HepG2 (cell line): Measurements from ENCODE around the gene TADA2B. TPM values are rescaled to one million over a fixed set of nuclear protein-coding genes. Genes with fewer than 3 reads are reported as not detected.

ENCODE experiments used
- CEBPG ChIP-seq: IDR thresholded peaks from 2 replicates; pipeline ENCODE4 v1.6.1; 2016
- FLYWCH1 ChIP-seq: sonication (generic); formaldehyde crosslinking; IDR thresholded peaks from 2 replicates; pipeline ENCODE4 v1.8.1; 2023; ENCODE audit warnings: mild to moderate bottlenecking, missing genetic modification reagents
- KDM3A ChIP-seq: IDR thresholded peaks from 2 replicates; pipeline ENCODE4 v1.6.1; 2018; ENCODE audit warnings: low read depth, missing compliant biosample characterization
- NAIF1 ChIP-seq: sonication (generic); formaldehyde crosslinking; IDR thresholded peaks from 2 replicates; pipeline ENCODE4 v1.5.0; 2020; ENCODE audit warnings: mild to moderate bottlenecking, missing genetic modification reagents, borderline replicate concordance
- ZFP1 ChIP-seq: IDR thresholded peaks from 2 replicates; pipeline ENCODE4 v1.6.1; 2016
- ZMYM3 ChIP-seq: sonication (generic); formaldehyde crosslinking; IDR thresholded peaks from 2 replicates; pipeline ENCODE4 v1.5.1; 2020; ENCODE audit warnings: mild to moderate bottlenecking, missing genetic modification reagents
- ZNF121 ChIP-seq: sonication (generic); formaldehyde crosslinking; IDR thresholded peaks from 2 replicates; pipeline ENCODE4 v1.5.0; 2020; ENCODE audit warnings: mild to moderate bottlenecking, missing genetic modification reagents
- ZNF460 ChIP-seq: sonication (generic); formaldehyde crosslinking; IDR thresholded peaks from 2 replicates; pipeline ENCODE4 v1.5.1; 2020; ENCODE audit warnings: missing genetic modification reagents, mild to moderate bottlenecking, borderline replicate concordance
- ZNF572 ChIP-seq: sonication (generic); formaldehyde crosslinking; IDR thresholded peaks from 2 replicates; pipeline ENCODE4 v1.5.1; 2020; ENCODE audit warnings: mild to moderate bottlenecking, missing genetic modification reagents
- polyA plus RNA-seq, 8 experiments: library from polyadenylated mRNA; depleted of rRNA in 3 of 8; stranded (reverse) in 7 of 8; unstranded in 1 of 8; fragments of >200 nt; fragmentation: Illumina TruSeq in 4 of 8; extraction: Trizol in 4 of 8; gene quantifications; 2 replicates each; pipeline versions ENCODE4 v1.2.1 to v1.2.3, GENCODE V29; 2011 to 2016; ENCODE audit warnings: low read depth in 4 of 8, missing spikeins in 1 of 8, mixed read lengths in 1 of 8; ENCODE audit not compliant: insufficient read depth in 1 of 8
- total RNA-seq, 5 experiments: library from RNA; depleted of rRNA; stranded (reverse); fragments of >200 nt; fragmentation: Illumina TruSeq; extraction: Trizol; gene quantifications; 2 replicates each; pipeline ENCODE4 v1.2.3, GENCODE V29; 2016; ENCODE audit warnings: low read depth in 1 of 5
- TF ChIP-seq, protein P1 (sequence below): sonication (generic); formaldehyde crosslinking; IDR thresholded peaks from 2 replicates; pipeline ENCODE4 v1.4.0; 2020; ENCODE audit warnings: missing genetic modification reagents, mild to moderate bottlenecking, borderline replicate concordance
- TF ChIP-seq, protein P2 (sequence below): IDR thresholded peaks from 2 replicates; pipeline ENCODE4 v1.6.1; 2016; ENCODE audit warnings: control low read depth
- TF ChIP-seq, protein P3 (sequence below): sonication (generic); formaldehyde crosslinking; IDR thresholded peaks from 2 replicates; pipeline ENCODE4 v1.5.1; 2020; ENCODE audit warnings: mild to moderate bottlenecking, missing genetic modification reagents, moderate library complexity
- TF ChIP-seq, protein P4 (sequence below): sonication (generic); formaldehyde crosslinking; IDR thresholded peaks from 2 replicates; pipeline ENCODE4 v1.5.1; 2020; ENCODE audit warnings: missing genetic modification reagents, mild to moderate bottlenecking, borderline replicate concordance
- TF ChIP-seq, protein P5 (sequence below): sonication (generic); formaldehyde crosslinking; IDR thresholded peaks from 2 replicates; pipeline ENCODE4 v1.5.0; 2020; ENCODE audit warnings: mild to moderate bottlenecking, missing genetic modification reagents

The TADA2B gene
- total and polyA plus RNA-seq, 2 of the 13 experiments (the other 11 are each of a cell fraction or from before 2014, with no cell fraction given), result 4.6 to 8.9 TPM

DNA sequence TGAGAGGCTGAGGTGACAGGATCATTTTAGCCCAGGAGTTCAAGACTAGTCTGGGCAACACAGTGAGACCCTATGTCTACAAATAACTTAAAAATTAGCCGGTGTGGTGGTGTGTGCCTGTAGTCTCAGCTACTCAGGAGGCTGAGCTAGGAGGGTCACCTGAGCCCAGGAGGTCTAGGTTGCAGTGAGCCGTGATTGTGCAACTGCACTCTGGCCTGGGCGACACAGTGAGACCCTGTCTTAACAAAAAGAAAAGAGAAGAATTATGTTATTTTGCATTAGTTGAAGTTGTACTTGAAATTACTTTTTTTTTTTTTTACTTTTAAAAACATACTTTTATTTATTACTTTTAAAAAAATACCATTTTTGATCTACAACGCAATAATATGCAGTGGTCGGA is 21.8 kb upstream of the TADA2B start (continued):
- TF ChIP-seq, protein P1, sequence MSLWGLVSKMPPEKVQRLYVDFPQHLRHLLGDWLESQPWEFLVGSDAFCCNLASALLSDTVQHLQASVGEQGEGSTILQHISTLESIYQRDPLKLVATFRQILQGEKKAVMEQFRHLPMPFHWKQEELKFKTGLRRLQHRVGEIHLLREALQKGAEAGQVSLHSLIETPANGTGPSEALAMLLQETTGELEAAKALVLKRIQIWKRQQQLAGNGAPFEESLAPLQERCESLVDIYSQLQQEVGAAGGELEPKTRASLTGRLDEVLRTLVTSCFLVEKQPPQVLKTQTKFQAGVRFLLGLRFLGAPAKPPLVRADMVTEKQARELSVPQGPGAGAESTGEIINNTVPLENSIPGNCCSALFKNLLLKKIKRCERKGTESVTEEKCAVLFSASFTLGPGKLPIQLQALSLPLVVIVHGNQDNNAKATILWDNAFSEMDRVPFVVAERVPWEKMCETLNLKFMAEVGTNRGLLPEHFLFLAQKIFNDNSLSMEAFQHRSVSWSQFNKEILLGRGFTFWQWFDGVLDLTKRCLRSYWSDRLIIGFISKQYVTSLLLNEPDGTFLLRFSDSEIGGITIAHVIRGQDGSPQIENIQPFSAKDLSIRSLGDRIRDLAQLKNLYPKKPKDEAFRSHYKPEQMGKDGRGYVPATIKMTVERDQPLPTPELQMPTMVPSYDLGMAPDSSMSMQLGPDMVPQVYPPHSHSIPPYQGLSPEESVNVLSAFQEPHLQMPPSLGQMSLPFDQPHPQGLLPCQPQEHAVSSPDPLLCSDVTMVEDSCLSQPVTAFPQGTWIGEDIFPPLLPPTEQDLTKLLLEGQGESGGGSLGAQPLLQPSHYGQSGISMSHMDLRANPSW (CRISPR knock-in tag), result no peak
- TF ChIP-seq ZNF460 (CRISPR knock-in tag) (peak; percentile 49; the same call in 1 of the 2 replicates), NAIF1 (CRISPR knock-in tag) (no peak), ZNF572 (CRISPR knock-in tag) (no peak), ZNF121 (CRISPR knock-in tag) (peak; percentile 94), KDM3A (no peak), ZMYM3 (CRISPR knock-in tag) (peak; percentile 15; the same call in 1 of the 2 replicates), ZFP1 (CRISPR knock-in tag) (no peak), CEBPG (CRISPR knock-in tag) (peak; percentile 58; the same call in 1 of the 2 replicates), FLYWCH1 (CRISPR knock-in tag) (no peak)
- TF ChIP-seq, protein P2, sequence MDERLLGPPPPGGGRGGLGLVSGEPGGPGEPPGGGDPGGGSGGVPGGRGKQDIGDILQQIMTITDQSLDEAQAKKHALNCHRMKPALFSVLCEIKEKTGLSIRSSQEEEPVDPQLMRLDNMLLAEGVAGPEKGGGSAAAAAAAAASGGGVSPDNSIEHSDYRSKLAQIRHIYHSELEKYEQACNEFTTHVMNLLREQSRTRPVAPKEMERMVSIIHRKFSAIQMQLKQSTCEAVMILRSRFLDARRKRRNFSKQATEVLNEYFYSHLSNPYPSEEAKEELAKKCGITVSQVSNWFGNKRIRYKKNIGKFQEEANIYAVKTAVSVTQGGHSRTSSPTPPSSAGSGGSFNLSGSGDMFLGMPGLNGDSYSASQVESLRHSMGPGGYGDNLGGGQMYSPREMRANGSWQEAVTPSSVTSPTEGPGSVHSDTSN (CRISPR knock-in tag), result no peak
- TF ChIP-seq, protein P3, sequence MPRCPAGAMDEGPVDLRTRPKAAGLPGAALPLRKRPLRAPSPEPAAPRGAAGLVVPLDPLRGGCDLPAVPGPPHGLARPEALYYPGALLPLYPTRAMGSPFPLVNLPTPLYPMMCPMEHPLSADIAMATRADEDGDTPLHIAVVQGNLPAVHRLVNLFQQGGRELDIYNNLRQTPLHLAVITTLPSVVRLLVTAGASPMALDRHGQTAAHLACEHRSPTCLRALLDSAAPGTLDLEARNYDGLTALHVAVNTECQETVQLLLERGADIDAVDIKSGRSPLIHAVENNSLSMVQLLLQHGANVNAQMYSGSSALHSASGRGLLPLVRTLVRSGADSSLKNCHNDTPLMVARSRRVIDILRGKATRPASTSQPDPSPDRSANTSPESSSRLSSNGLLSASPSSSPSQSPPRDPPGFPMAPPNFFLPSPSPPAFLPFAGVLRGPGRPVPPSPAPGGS (CRISPR knock-in tag), result no peak
- TF ChIP-seq, protein P4, sequence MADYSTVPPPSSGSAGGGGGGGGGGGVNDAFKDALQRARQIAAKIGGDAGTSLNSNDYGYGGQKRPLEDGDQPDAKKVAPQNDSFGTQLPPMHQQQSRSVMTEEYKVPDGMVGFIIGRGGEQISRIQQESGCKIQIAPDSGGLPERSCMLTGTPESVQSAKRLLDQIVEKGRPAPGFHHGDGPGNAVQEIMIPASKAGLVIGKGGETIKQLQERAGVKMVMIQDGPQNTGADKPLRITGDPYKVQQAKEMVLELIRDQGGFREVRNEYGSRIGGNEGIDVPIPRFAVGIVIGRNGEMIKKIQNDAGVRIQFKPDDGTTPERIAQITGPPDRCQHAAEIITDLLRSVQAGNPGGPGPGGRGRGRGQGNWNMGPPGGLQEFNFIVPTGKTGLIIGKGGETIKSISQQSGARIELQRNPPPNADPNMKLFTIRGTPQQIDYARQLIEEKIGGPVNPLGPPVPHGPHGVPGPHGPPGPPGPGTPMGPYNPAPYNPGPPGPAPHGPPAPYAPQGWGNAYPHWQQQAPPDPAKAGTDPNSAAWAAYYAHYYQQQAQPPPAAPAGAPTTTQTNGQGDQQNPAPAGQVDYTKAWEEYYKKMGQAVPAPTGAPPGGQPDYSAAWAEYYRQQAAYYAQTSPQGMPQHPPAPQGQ, result no peak
- TF ChIP-seq, protein P5, sequence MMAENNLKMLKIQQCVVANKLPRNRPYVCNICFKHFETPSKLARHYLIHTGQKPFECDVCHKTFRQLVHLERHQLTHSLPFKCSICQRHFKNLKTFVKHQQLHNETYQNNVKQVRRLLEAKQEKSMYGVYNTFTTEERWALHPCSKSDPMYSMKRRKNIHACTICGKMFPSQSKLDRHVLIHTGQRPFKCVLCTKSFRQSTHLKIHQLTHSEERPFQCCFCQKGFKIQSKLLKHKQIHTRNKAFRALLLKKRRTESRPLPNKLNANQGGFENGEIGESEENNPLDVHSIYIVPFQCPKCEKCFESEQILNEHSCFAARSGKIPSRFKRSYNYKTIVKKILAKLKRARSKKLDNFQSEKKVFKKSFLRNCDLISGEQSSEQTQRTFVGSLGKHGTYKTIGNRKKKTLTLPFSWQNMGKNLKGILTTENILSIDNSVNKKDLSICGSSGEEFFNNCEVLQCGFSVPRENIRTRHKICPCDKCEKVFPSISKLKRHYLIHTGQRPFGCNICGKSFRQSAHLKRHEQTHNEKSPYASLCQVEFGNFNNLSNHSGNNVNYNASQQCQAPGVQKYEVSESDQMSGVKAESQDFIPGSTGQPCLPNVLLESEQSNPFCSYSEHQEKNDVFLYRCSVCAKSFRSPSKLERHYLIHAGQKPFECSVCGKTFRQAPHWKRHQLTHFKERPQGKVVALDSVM (CRISPR knock-in tag), result no peak
